K562 (cell line): ENCODE results near the gene ADAMTS2. TPM values are rescaled to one million over a fixed set of nuclear protein-coding genes. Genes with fewer than 3 reads are reported as not detected.

Source experiments
- ATAC-seq: fragments of 200-7000 bp; cut with Tn5 transposase; 3 replicates; pipeline ENCODE4 v1.9.1; 2020; ENCODE audit warnings: moderate library complexity
- BruUV-seq: library from RNA; stranded (reverse); fragments of 400-500 nt; replicated peaks from 2 replicates; lab custom pipeline; 2021; lab: Mats Ljungman, UMichigan
- CTCF ChIA-PET: fragments of 300-600 bp; formaldehyde crosslinking; extraction: SDS; loops from one replicate; lab custom pipeline; 2021; ENCODE audit warnings: low intra/inter-chr PET ratio; lab: Yijun Ruan, JAX
- POLR2A ChIA-PET: fragments of 300-600, 350-650 bp; sonication (Branson Sonifier 250); formaldehyde crosslinking; extraction: SDS; loops from one replicate; lab custom pipeline; 2021; ENCODE audit warnings: antibody characterized with exemption, inconsistent platforms; lab: Yijun Ruan, JAX
- DNase-seq, 4 experiments: peaks; one replicate each; pipeline versions ENCODE4 v3.0.0 to v3.0.0-alpha.2; 2011 to 2018; ENCODE audit warnings: low spot score in 3 of 4, mixed read lengths in 3 of 4; ENCODE audit errors: extremely low read depth in 1 of 4
- FAIRE-seq: peaks from 2 replicates; lab custom pipeline; 2011; peaks lifted over from hg19 to GRCh38; lab: Jason Lieb, UNC
- H2AFZ ChIP-seq: 2 replicates; pipeline ENCODE4 v1.6.0; 2011; ENCODE audit warnings: low read depth, low read length, control low read depth, inconsistent platforms
- H3K27ac ChIP-seq: fragments of 200-600 bp; 3 replicates; pipeline ENCODE4 v1.8.0; 2011; ENCODE audit warnings: low read depth, mild to moderate bottlenecking, control low read depth, inconsistent platforms, low read length, moderate library complexity, mixed read lengths; ENCODE audit errors: extremely low read depth
- H3K27me3 ChIP-seq, 2 experiments: fragments of 300-600 bp in 1 of 2; 2 replicates in 1 of 2; 3 replicates in 1 of 2; pipeline versions ENCODE4 v1.6.0 to v1.8.0; 2011; ENCODE audit warnings: inconsistent platforms in 2 of 2, low read length in 2 of 2, mild to moderate bottlenecking in 1 of 2, mixed read lengths in 1 of 2, moderate library complexity in 1 of 2; ENCODE audit not compliant: control insufficient read depth in 2 of 2, insufficient read depth in 2 of 2
- H3K36me3 ChIP-seq: fragments of 300-600 bp; 3 replicates; pipeline ENCODE4 v1.8.0; 2011; ENCODE audit warnings: mild to moderate bottlenecking, low read length, inconsistent platforms; ENCODE audit not compliant: control insufficient read depth, insufficient read depth
- H3K4me1 ChIP-seq, 2 experiments: fragments of 200-600 bp in 1 of 2; replicated peaks in 1 of 2; 2 replicates in 1 of 2; 3 replicates in 1 of 2; pipeline versions ENCODE4 v1.5.1 to v1.8.0; 2011; ENCODE audit warnings: inconsistent platforms in 2 of 2, low read length in 2 of 2, mild to moderate bottlenecking in 1 of 2, mixed read lengths in 1 of 2, moderate library complexity in 1 of 2; ENCODE audit not compliant: control insufficient read depth in 2 of 2, insufficient read depth in 2 of 2
- H3K4me2 ChIP-seq: 2 replicates; pipeline ENCODE4 v1.6.1; 2011; ENCODE audit warnings: low read length, control low read depth, inconsistent platforms, mixed read lengths; ENCODE audit not compliant: insufficient read depth
- H3K4me3 ChIP-seq: fragments of 200-600 bp; sonication (generic), shearing (Covaris generic); 2 replicates; pipeline ENCODE4 v1.5.1; 2016; ENCODE audit warnings: control low read depth, inconsistent platforms
- H3K79me2 ChIP-seq: fragments of 200-600 bp; 3 replicates; pipeline ENCODE4 v1.8.0; 2011; ENCODE audit warnings: low read length, inconsistent platforms; ENCODE audit not compliant: control insufficient read depth, insufficient read depth
- H3K9ac ChIP-seq, 2 experiments: 2 replicates each; pipeline versions ENCODE4 v1.6.0 to v1.6.1; 2011; ENCODE audit warnings: low read depth in 2 of 2, low read length in 2 of 2, control low read depth in 1 of 2, inconsistent platforms in 1 of 2, mild to moderate bottlenecking in 1 of 2, mixed read lengths in 1 of 2; ENCODE audit not compliant: insufficient read depth in 1 of 2
- H3K9me1 ChIP-seq: one replicate; pipeline ENCODE4 v1.6.0; 2011; ENCODE audit warnings: inconsistent platforms, mild to moderate bottlenecking, low read length, moderate library complexity; ENCODE audit not compliant: control insufficient read depth, insufficient read depth
- H3K9me3 ChIP-seq: replicated peaks from 2 replicates; pipeline ENCODE4 v1.5.1; 2011; ENCODE audit warnings: low read depth, low read length, inconsistent platforms; ENCODE audit not compliant: control insufficient read depth, insufficient read depth
- H4K20me1 ChIP-seq: replicated peaks from 2 replicates; pipeline ENCODE4 v1.6.1; 2011; ENCODE audit warnings: low read length, inconsistent platforms, mixed read lengths; ENCODE audit not compliant: control insufficient read depth, insufficient read depth
- CBFA2T2 ChIP-seq: fragments of 450-650 bp; conservative IDR thresholded peaks from 2 replicates; pipeline ENCODE4 v1.6.1; 2017; ENCODE audit warnings: mild to moderate bottlenecking
- CBFB ChIP-seq: sonication (generic); formaldehyde crosslinking; IDR thresholded peaks from 2 replicates; pipeline ENCODE4 v1.4.0; 2020; ENCODE audit warnings: mild to moderate bottlenecking, missing genetic modification reagents
- KAT2B ChIP-seq: IDR thresholded peaks from one replicate; pipeline ENCODE4 v1.6.1; 2012; ENCODE audit warnings: low read depth, mild to moderate bottlenecking, control low read depth, inconsistent platforms, low read length, moderate library complexity
- L3MBTL2 ChIP-seq: fragments of 450-650 bp; IDR thresholded peaks from 2 replicates; pipeline ENCODE4 v1.6.1; 2016; ENCODE audit warnings: mild to moderate bottlenecking, moderate library complexity
- SREBF1 ChIP-seq: fragments of 150-350 bp; IDR thresholded peaks from 2 replicates; pipeline ENCODE4 v1.6.1; 2014; ENCODE audit warnings: antibody characterized with exemption, low read depth, low read length, borderline replicate concordance
- USF1 ChIP-seq: sonication (generic); formaldehyde crosslinking; IDR thresholded peaks from 2 replicates; pipeline ENCODE4 v1.9.0; 2022; ENCODE audit warnings: mild to moderate bottlenecking, missing genetic modification reagents
- ZC3H11A ChIP-seq: IDR thresholded peaks from 2 replicates; pipeline ENCODE4 v1.6.1; 2012; ENCODE audit warnings: low read depth, low read length, improper control_type of control experiment
- ZNF224 ChIP-seq: sonication (generic); formaldehyde crosslinking; IDR thresholded peaks from 2 replicates; pipeline ENCODE4 v1.8.0; 2022; ENCODE audit warnings: mild to moderate bottlenecking, missing genetic modification reagents
- ZNF274 ChIP-seq: IDR thresholded peaks from 2 replicates; pipeline ENCODE4 v1.6.1; 2011; ENCODE audit warnings: low read depth, mild to moderate bottlenecking, low read length, moderate library complexity, borderline replicate concordance
- WGBS: fragments of 100-300 bp; shearing (Covaris generic); methylation state at CpG from one replicate; pipeline ENCODE4 v1.1.6; 2016; ENCODE audit warnings: low coverage, mixed read lengths; ENCODE audit not compliant: insufficient coverage; ENCODE audit errors: missing lambda C conversion rate; 5-methylcytosine and 5-hydroxymethylcytosine counted together
- in situ Hi-C: fragments of 300-500 bp; cut with MboI; formaldehyde crosslinking; loops from 4 replicates; pipeline ENCODE4 v1.15.0; 2018; ENCODE audit warnings: inconsistent platforms, mixed read lengths
- intact Hi-C: fragments of 100-400 bp; cut with micrococcal nuclease; formaldehyde crosslinking; loops from 2 replicates; pipeline ENCODE4 v1.14.2; 2022
- polyA plus RNA-seq, 8 experiments: library from polyadenylated mRNA; depleted of rRNA in 4 of 8; stranded (reverse) in 5 of 8; unstranded in 3 of 8; fragments of >200 nt; fragmentation: Nextera tagmentation in 2 of 8; fragmentation: Illumina TruSeq in 1 of 8; extraction: Ambion mirVana in 2 of 8; extraction: Trizol in 1 of 8; gene quantifications; 2 replicates each; pipeline versions ENCODE4 v1.2.1 to v1.2.3, GENCODE V29; 2011 to 2014; ENCODE audit warnings: inconsistent platforms in 1 of 8, missing spikeins in 1 of 8
- total RNA-seq, 7 experiments: library from RNA; depleted of rRNA in 6 of 7; stranded (reverse); fragments of >200 nt in 6 of 7; fragmentation: Illumina TruSeq in 2 of 7; extraction: Trizol in 2 of 7; gene quantifications; 2 replicates each; pipeline versions ENCODE4 v1.2.1 to v1.2.3, GENCODE V29; 2011 to 2021; ENCODE audit warnings: low replicate concordance in 1 of 7
- TF ChIP-seq, protein P1 (sequence below): sonication (generic); formaldehyde crosslinking; IDR thresholded peaks from 2 replicates; pipeline ENCODE4 v1.5.0; 2020; ENCODE audit warnings: missing genetic modification reagents

ADAMTS2 gene
- total and polyA plus RNA-seq, 9 of the 15 experiments (the other 6 are each of a cell fraction or from before 2014, with no cell fraction given) = not detected

GRCh38 chr5:179336871-179337795, 8.1 kb downstream of the ADAMTS2 start (continued):
- TF ChIP-seq CBFB (CRISPR knock-in tag) = no peak
- no peak for TF ChIP-seq KAT2B
- no peak for TF ChIP-seq ZC3H11A
- no peak for TF ChIP-seq ZNF224
- no peak for TF ChIP-seq SREBF1
- TF ChIP-seq, all 486 proteins: peak for 0

GRCh38 chr5:179336126-179336870, 9.0 kb downstream of the ADAMTS2 start:
- H3K36me3 ChIP-seq = no peaks in the 10 kb centered on the region
- intact Hi-C loops (no loop called here), in situ Hi-C loops (no loop called here)
- WGBS = 8% methylated on average over 33 of the region's 36 CpGs
- CTCF ChIA-PET = no interaction called here
- no peak overlapping the region for H3K27ac ChIP-seq
- FAIRE-seq (no peak), ATAC-seq (peak; percentile 74), DNase-seq (peak in 1 of 4 experiments; percentile 23)
- H3K4me1 ChIP-seq = peaks cover 0 to 4% of the 10 kb centered on the region in 2 experiments; a peak in 1 of 5 replicates
- H3K9me1 ChIP-seq = no peaks in the 10 kb centered on the region
- H2AFZ ChIP-seq = no peak overlapping the region
- 0 out of 2 replicates have a peak, but pooled peaks cover 8% of the 10 kb centered on the region for H4K20me1 ChIP-seq
- no TSS peak for BruUV-seq
- no peak overlapping the region for H3K9ac ChIP-seq
- H3K4me2 ChIP-seq = no peak overlapping the region
- no peaks in the 10 kb centered on the region for H3K79me2 ChIP-seq
- H3K27me3 ChIP-seq = peaks cover 23 to 75% of the 10 kb centered on the region in 2 experiments; a peak in 3 of 5 replicates
- POLR2A ChIA-PET = interaction anchor here (1.1 kb wide), 1 partner anchor 11 kb away, joined by 3 read pairs; no protein-coding TSS in a partner anchor
- H3K9me3 ChIP-seq = no peaks in the 10 kb centered on the region
- no peak overlapping the region for H3K4me3 ChIP-seq
- peak; percentile 79 for TF ChIP-seq USF1 (CRISPR knock-in tag)
- TF ChIP-seq L3MBTL2 = peak; percentile 33; the same call in 1 of the 2 replicates
- TF ChIP-seq, protein P1, sequence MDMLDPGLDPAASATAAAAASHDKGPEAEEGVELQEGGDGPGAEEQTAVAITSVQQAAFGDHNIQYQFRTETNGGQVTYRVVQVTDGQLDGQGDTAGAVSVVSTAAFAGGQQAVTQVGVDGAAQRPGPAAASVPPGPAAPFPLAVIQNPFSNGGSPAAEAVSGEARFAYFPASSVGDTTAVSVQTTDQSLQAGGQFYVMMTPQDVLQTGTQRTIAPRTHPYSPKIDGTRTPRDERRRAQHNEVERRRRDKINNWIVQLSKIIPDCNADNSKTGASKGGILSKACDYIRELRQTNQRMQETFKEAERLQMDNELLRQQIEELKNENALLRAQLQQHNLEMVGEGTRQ (CRISPR knock-in tag) = peak; percentile 78
- no peak for TF ChIP-seq ZNF274
- 0 out of 2 replicates have a peak, but pooled peaks have one; percentile 17 for TF ChIP-seq CBFA2T2
